Osteocyte (in vitro differentiated cells): ENCODE measurements around the gene UBASH3A. TPM values are rescaled to one million over a fixed set of nuclear protein-coding genes. Genes with fewer than 3 reads are reported as not detected.
A peak's percentile ranks its signal among the peaks of the same experiment; 100 is the strongest.

Source experiments
- DNase-seq: peaks from one replicate; pipeline ENCODE4 v3.0.0; 2021; ENCODE audit warnings: mixed read lengths; ENCODE audit not compliant: unreplicated experiment; ENCODE audit errors: extremely low spot score
- H3K27ac Mint-ChIP-seq: one replicate; pipeline ENCODE4 v1.8.0; 2021; ENCODE audit warnings: mild to moderate bottlenecking, mixed read lengths; ENCODE audit not compliant: unreplicated experiment
- H3K27me3 Mint-ChIP-seq: one replicate; pipeline ENCODE4 v1.8.0; 2021; ENCODE audit warnings: mixed read lengths; ENCODE audit not compliant: unreplicated experiment
- H3K36me3 Mint-ChIP-seq: one replicate; pipeline ENCODE4 v1.8.0; 2021; ENCODE audit warnings: mixed read lengths; ENCODE audit not compliant: unreplicated experiment
- H3K4me1 Mint-ChIP-seq: one replicate; pipeline ENCODE4 v1.8.0; 2021; ENCODE audit warnings: mixed read lengths; ENCODE audit not compliant: unreplicated experiment
- H3K4me3 Mint-ChIP-seq: one replicate; pipeline ENCODE4 v1.8.0; 2021; ENCODE audit warnings: mild to moderate bottlenecking, moderate library complexity, mixed read lengths; ENCODE audit not compliant: unreplicated experiment
- H3K9me3 Mint-ChIP-seq: one replicate; pipeline ENCODE4 v1.8.0; 2021; ENCODE audit warnings: mixed read lengths; ENCODE audit not compliant: unreplicated experiment
- CTCF ChIP-seq: fragments of 200-600 bp; sonication (generic); IDR thresholded peaks from 2 replicates; pipeline ENCODE4 v1.5.0; 2021; ENCODE audit warnings: antibody characterized with exemption, mild to moderate bottlenecking, moderate library complexity
- total RNA-seq: library from RNA; stranded (reverse); gene quantifications from 2 replicates; pipeline ENCODE4 v1.2.1, GENCODE V29; 2021

Gene UBASH3A
- total RNA-seq, 1 donor from 2014 or later, result not detected

DNA sequence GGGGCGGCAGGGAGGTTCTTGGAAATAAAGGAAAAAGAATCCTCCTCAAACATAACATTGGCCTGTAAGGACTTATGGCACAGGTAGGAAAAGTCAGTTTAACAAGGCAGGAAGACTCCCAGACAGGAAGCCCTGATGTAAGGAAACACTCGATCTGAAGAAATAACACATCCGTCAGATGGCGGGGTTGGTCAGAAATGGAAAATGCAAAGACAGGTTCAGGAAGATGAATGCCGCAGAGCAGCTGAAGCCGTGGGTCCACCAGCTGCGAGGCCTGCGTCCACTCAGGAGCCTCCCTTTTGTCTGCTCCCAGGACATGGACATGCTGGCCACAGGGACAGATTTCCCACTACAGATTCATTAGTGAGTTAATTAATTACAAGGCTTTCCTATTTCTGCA, 88.5 kb downstream of the UBASH3A start:
- H3K36me3 Mint-ChIP-seq, result no peaks in the 10 kb centered on the region
- peaks cover 13% of the 10 kb centered on the region for H3K4me1 Mint-ChIP-seq
- peak; percentile 81 for DNase-seq
- no peak overlapping the region for H3K27ac Mint-ChIP-seq
- no peak for TF ChIP-seq CTCF
- peaks cover 32% of the 10 kb centered on the region for H3K27me3 Mint-ChIP-seq
- H3K4me3 Mint-ChIP-seq, result no peak overlapping the region
- no peaks in the 10 kb centered on the region for H3K9me3 Mint-ChIP-seq

DNA sequence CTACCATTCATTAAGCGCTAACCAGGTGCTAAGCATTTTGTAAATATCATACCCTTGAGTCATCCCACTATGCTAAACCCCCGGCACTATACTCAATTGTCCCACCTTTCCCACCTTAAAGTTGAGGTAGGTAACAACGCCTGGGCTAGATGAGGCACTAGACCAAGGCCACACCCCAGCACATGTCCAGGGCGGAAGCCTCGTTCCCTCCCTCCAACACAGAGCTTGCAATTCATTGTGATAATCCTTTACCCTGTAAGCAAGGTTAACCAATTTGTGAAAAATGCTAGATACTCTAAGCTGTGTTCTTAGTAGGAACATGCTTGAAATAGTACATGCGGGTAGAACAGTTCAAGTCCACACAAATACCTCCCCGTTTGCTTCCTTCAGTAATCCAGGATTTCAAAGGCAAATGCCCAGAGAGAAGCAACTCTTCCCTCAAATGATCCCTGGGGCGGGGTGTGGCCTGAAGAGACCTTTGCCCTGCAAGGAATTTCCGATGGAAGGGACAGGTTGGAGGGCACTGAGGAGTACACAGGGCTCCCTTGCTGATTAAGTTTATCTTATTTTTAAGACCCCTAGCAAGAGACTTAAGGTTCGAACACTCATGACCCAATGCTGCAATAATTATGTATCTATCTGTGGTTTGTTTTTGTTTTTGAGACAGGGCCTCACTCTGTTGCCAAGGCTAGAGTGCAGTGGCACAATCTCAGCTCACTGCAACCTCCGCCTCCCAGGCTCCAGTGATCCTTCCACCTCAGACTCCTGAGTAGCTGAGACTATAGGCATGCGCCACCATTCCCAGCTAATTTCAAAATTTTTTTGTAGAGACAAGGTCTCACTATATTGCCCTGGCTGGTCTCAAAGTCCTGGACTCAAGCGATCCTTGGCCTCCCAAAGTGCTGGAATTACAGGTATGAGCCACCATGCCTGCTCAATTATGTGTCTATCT, 89.7 kb downstream of the UBASH3A start:
- no peaks in the 10 kb centered on the region for H3K36me3 Mint-ChIP-seq
- H3K4me3 Mint-ChIP-seq, result no peak overlapping the region
- TF ChIP-seq CTCF, result no peak
- peaks cover 22% of the 10 kb centered on the region for H3K27me3 Mint-ChIP-seq
- H3K9me3 Mint-ChIP-seq, result no peaks in the 10 kb centered on the region
- H3K4me1 Mint-ChIP-seq, result peaks cover 13% of the 10 kb centered on the region
- peak; percentile 54 for DNase-seq
- no peak overlapping the region for H3K27ac Mint-ChIP-seq

- H3K27ac Mint-ChIP-seq, result no peak overlapping the region
- peak; percentile 49 for DNase-seq
- H3K9me3 Mint-ChIP-seq, result no peaks in the 10 kb centered on the region
- H3K27me3 Mint-ChIP-seq, result peaks cover 19% of the 10 kb centered on the region
- no peak for TF ChIP-seq CTCF
- H3K4me1 Mint-ChIP-seq, result peaks cover 13% of the 10 kb centered on the region
- H3K36me3 Mint-ChIP-seq, result no peaks in the 10 kb centered on the region
- H3K4me3 Mint-ChIP-seq, result peak overlapping the region; percentile 95
Measured at GRCh38 chr21:42495027-42495426, 91.3 kb downstream of the UBASH3A start.

DNA sequence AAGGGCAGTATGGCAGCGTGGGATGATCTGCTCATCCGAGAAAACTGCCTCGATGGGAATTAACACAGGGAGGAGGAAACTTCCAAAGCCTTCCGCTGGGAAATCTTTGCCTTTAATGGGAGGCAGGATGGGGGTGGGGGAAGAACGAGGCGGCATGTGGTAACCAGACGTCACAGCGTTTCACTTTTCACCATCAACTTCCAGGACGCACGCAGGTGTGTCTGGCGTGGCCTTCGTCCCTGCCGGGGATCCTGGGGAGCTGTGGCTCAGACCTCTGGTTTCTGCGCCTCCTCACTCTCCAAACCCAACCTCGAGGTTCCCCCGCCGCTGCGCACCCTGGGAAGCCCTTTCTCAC, 92.0 kb downstream of the UBASH3A start:
- peaks cover 13% of the 10 kb centered on the region for H3K4me1 Mint-ChIP-seq
- no peaks in the 10 kb centered on the region for H3K36me3 Mint-ChIP-seq
- DNase-seq, result peak; percentile 80
- no peaks in the 10 kb centered on the region for H3K9me3 Mint-ChIP-seq
- peaks cover 19% of the 10 kb centered on the region for H3K27me3 Mint-ChIP-seq
- no peak for TF ChIP-seq CTCF
- peak overlapping the region; percentile 95 for H3K4me3 Mint-ChIP-seq
- H3K27ac Mint-ChIP-seq, result peak overlapping the region; percentile 71

- no peak for TF ChIP-seq CTCF
- H3K4me3 Mint-ChIP-seq, result peak within 1 kb of the TSS; percentile 95
- H3K4me1 Mint-ChIP-seq, result peaks cover 13% of the 10 kb centered on the region
- peak; percentile 100 for DNase-seq
- no peaks in the 10 kb centered on the region for H3K36me3 Mint-ChIP-seq
- H3K27me3 Mint-ChIP-seq, result peaks cover 15% of the 10 kb centered on the region
- H3K27ac Mint-ChIP-seq, result peak within 1 kb of the TSS; percentile 87
- no peaks in the 10 kb centered on the region for H3K9me3 Mint-ChIP-seq
Measured at GRCh38 chr21:42496120-42496838, 92.6 kb downstream of the UBASH3A start, which contains the start of gene RSPH1. Gene RSPH1, minus strand, starts transcription at chr21:42496224. Its CDS starts 38 bp downstream, at chr21:42496186.
